GM12878 (cell line): ENCODE data around the gene FIZ1. TPM values are rescaled to one million over a fixed set of nuclear protein-coding genes. Genes with fewer than 3 reads are reported as not detected.

ENCODE experiments used
- ATAC-seq: fragments of 200-7000 bp; cut with Tn5 transposase; 3 replicates; pipeline ENCODE4 v1.9.1; 2020; ENCODE audit warnings: mild to moderate bottlenecking, moderate library complexity
- BruUV-seq: library from RNA; stranded (reverse); fragments of 400-500 nt; replicated peaks from 2 replicates; lab custom pipeline; 2021; lab: Mats Ljungman, UMichigan
- CTCF ChIA-PET: fragments of 300-600 bp; sonication (Branson Sonifier 250); formaldehyde crosslinking; extraction: SDS; loops from one replicate; lab custom pipeline; 2021; ENCODE audit warnings: inconsistent platforms; lab: Yijun Ruan, JAX
- POLR2A ChIA-PET: fragments of 350-600 bp; formaldehyde crosslinking; extraction: SDS; loops from one replicate; lab custom pipeline; 2021; ENCODE audit warnings: inconsistent platforms; lab: Charles Lee
- RAD21 ChIA-PET: fragments of 300-600 bp; sonication (Branson Sonifier 250); formaldehyde crosslinking; loops from one replicate; lab custom pipeline; 2023; ENCODE audit warnings: antibody characterized with exemption; ENCODE audit not compliant: unreplicated experiment; lab: Charles Lee
- SMC1A ChIA-PET: fragments of 300-600 bp; sonication (Branson Sonifier 250); formaldehyde crosslinking; loops from one replicate; lab custom pipeline; 2023; ENCODE audit not compliant: unreplicated experiment, uncharacterized antibody; lab: Charles Lee
- DNase-seq: peaks from one replicate; pipeline ENCODE4 v3.0.0-alpha.2; 2011; ENCODE audit warnings: low read depth, low spot score
- FAIRE-seq: peaks from 3 replicates; lab custom pipeline; 2011; peaks lifted over from hg19 to GRCh38; lab: Jason Lieb, UNC
- H2AFZ ChIP-seq: 2 replicates; pipeline ENCODE4 v1.6.0; 2011; ENCODE audit warnings: low read depth, low read length, control low read depth; ENCODE audit not compliant: control insufficient read depth
- H3K27ac ChIP-seq: 2 replicates; pipeline ENCODE4 v1.5.1; 2011; ENCODE audit warnings: control low read depth; ENCODE audit not compliant: control insufficient read depth, insufficient read depth
- H3K27me3 ChIP-seq, 2 experiments: replicated peaks in 1 of 2; 2 replicates each; pipeline versions ENCODE4 v1.6.0 to v1.6.1; 2011; ENCODE audit warnings: low read length in 1 of 2; ENCODE audit not compliant: control insufficient read depth in 2 of 2, insufficient read depth in 2 of 2
- H3K36me3 ChIP-seq, 2 experiments: 2 replicates each; pipeline ENCODE4 v1.5.1; 2011; ENCODE audit warnings: low read length in 1 of 2; ENCODE audit not compliant: control insufficient read depth in 2 of 2, insufficient read depth in 2 of 2
- H3K4me1 ChIP-seq: 2 replicates; pipeline ENCODE4 v1.6.1; 2011; ENCODE audit warnings: mild to moderate bottlenecking, low read length, moderate library complexity, mixed read lengths; ENCODE audit not compliant: control insufficient read depth, insufficient read depth
- H3K4me2 ChIP-seq: 2 replicates; pipeline ENCODE4 v1.6.0; 2011; ENCODE audit warnings: control low read depth; ENCODE audit not compliant: control insufficient read depth, insufficient read depth
- H3K4me3 ChIP-seq: fragments of 200-600 bp; sonication (generic); 2 replicates; pipeline ENCODE4 v1.5.1; 2016
- H3K79me2 ChIP-seq: 2 replicates; pipeline ENCODE4 v1.6.0; 2011; ENCODE audit warnings: low read length; ENCODE audit not compliant: control insufficient read depth, insufficient read depth
- H3K9ac ChIP-seq: 2 replicates; pipeline ENCODE4 v1.8.0; 2011; ENCODE audit warnings: low read length, control low read depth, mixed read lengths; ENCODE audit not compliant: control insufficient read depth, insufficient read depth
- H3K9me3 ChIP-seq: replicated peaks from 3 replicates; pipeline ENCODE4 v1.5.1; 2011; ENCODE audit warnings: mild to moderate bottlenecking, low read length; ENCODE audit not compliant: control insufficient read depth, insufficient read depth
- H4K20me1 ChIP-seq: 2 replicates; pipeline ENCODE4 v1.6.0; 2011; ENCODE audit not compliant: control insufficient read depth, insufficient read depth
- EZH2 ChIP-seq: IDR thresholded peaks from 2 replicates; pipeline ENCODE4 v1.6.1; 2012; ENCODE audit warnings: low read depth, mild to moderate bottlenecking, control low read depth, inconsistent platforms, low read length, borderline replicate concordance; ENCODE audit not compliant: control insufficient read depth
- WGBS: methylation state at CpG from one replicate; pipeline ENCODE4 v1.1.6; 2016; ENCODE audit warnings: low lambda C conversion rate; ENCODE audit not compliant: insufficient replicate concordance, insufficient coverage; ENCODE audit errors: missing lambda C conversion rate; 5-methylcytosine and 5-hydroxymethylcytosine counted together
- in situ Hi-C: fragments of 300-500 bp; cut with MboI; formaldehyde crosslinking; loops from 9 replicates; pipeline ENCODE4 v1.14.3; 2018; ENCODE audit warnings: mixed read lengths
- intact Hi-C: fragments of 100-400 bp; cut with micrococcal nuclease; formaldehyde crosslinking; loops from one replicate; pipeline ENCODE4 v1.14.2; 2022; ENCODE audit not compliant: unreplicated experiment
- polyA plus RNA-seq, 11 experiments: library from polyadenylated mRNA; depleted of rRNA in 4 of 11; unstranded in 6 of 11; stranded (reverse) in 5 of 11; fragments of >200 nt; fragmentation: Nextera tagmentation in 4 of 11; fragmentation: Illumina TruSeq in 1 of 11; extraction: Ambion mirVana in 4 of 11; extraction: Trizol in 1 of 11; gene quantifications; 1 replicate in 1 of 11; 2 replicates in 10 of 11; pipeline versions ENCODE4 v1.2.1 to v1.2.3, GENCODE V29; 2011 to 2016; ENCODE audit warnings: inconsistent platforms in 2 of 11, missing spikeins in 2 of 11, low read depth in 1 of 11
- total RNA-seq, 4 experiments: library from RNA; depleted of rRNA in 3 of 4; stranded (reverse); fragments of >200 nt in 3 of 4; fragmentation: Illumina TruSeq in 1 of 4; extraction: Trizol in 1 of 4; gene quantifications; 2 replicates each; pipeline versions ENCODE4 v1.2.1 to v1.2.3, GENCODE V29; 2013 to 2021
- TF ChIP-seq, protein P1 (sequence below): fragments of 450-650 bp; IDR thresholded peaks from 2 replicates; pipeline ENCODE4 v1.6.1; 2016; ENCODE audit warnings: mild to moderate bottlenecking
- TF ChIP-seq, protein P2 (sequence below): fragments of 150-350 bp; IDR thresholded peaks from 2 replicates; pipeline ENCODE4 v1.6.1; 2014; ENCODE audit warnings: mild to moderate bottlenecking, low read depth, low read length
- TF ChIP-seq, protein P3 (sequence below): fragments of 150-350 bp; IDR thresholded peaks from 2 replicates; pipeline ENCODE4 v1.6.1; 2016; ENCODE audit warnings: low read depth, low read length

FIZ1 gene
- total and polyA plus RNA-seq, 10 of the 15 experiments (the other 5 are each of a cell fraction or from before 2014, with no cell fraction given): 0.60 to 16.8 (median 4.2) TPM

DNA sequence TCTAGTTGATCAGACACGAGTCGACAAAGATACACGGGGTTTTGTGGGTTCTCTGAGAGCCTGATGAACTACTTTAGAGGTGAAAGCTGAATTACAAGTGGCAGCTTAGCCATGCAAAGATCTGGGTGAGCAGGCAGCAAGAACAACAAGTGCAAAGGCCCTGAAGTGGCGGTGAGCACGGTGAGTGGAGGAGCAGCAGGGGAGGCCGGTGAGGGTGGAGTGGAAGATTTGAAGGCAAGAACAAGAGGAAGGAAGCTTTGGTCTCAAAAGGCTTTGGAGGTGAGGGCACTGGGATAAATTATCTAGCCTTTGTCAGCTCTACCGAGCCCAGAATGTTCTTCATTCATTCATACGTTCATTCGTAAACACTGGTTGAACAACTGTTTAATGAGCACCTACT, 7.5 kb upstream of the FIZ1 start:
- POLR2A ChIA-PET: interaction anchor here (0.6 to 2.4 kb wide), 13 partner anchors 18 to 199 kb away, joined by 3 to 21 read pairs (median 4); partner anchors contain the start of genes UBE2S, ZNF580, ZNF628 and ZNF784
- peak overlapping the region; percentile 69 for H3K4me3 ChIP-seq
- no peaks in the 10 kb centered on the region for H3K27me3 ChIP-seq
- no peak overlapping the region for H2AFZ ChIP-seq
- intact Hi-C loops: loop anchor here (1.0 kb wide), 1 partner anchor 90 kb away; no protein-coding TSS in a partner anchor
- ATAC-seq: no peak
- H3K79me2 ChIP-seq: peaks cover 30% of the 10 kb centered on the region
- WGBS: 62% methylated on average over 9 of the region's 9 CpGs
- SMC1A ChIA-PET: interaction anchor here (0.8 to 2.2 kb wide), 12 partner anchors 8 to 103 kb away, joined by 3 to 10 read pairs (median 6); partner anchors contain the start of gene ZNF784
- H3K4me2 ChIP-seq: peak overlapping the region; percentile 86
- peak overlapping the region; percentile 77; the same call in 1 of the 2 replicates for H3K9ac ChIP-seq
- RAD21 ChIA-PET: interaction anchor here (0.7 to 3.3 kb wide), 9 partner anchors 18 to 327 kb away, joined by 3 to 29 read pairs (median 5); partner anchors contain the start of genes CCDC106, HSPBP1, ZNF628 and ZNF784
- peaks cover 2% of the 10 kb centered on the region; the same call in 1 of the 3 replicates for H3K9me3 ChIP-seq
- TF ChIP-seq, protein P1, sequence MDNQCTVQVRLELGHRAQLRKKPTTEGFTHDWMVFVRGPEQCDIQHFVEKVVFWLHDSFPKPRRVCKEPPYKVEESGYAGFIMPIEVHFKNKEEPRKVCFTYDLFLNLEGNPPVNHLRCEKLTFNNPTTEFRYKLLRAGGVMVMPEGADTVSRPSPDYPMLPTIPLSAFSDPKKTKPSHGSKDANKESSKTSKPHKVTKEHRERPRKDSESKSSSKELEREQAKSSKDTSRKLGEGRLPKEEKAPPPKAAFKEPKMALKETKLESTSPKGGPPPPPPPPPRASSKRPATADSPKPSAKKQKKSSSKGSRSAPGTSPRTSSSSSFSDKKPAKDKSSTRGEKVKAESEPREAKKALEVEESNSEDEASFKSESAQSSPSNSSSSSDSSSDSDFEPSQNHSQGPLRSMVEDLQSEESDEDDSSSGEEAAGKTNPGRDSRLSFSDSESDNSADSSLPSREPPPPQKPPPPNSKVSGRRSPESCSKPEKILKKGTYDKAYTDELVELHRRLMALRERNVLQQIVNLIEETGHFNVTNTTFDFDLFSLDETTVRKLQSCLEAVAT: peak; percentile 82
- TF ChIP-seq, protein P2, sequence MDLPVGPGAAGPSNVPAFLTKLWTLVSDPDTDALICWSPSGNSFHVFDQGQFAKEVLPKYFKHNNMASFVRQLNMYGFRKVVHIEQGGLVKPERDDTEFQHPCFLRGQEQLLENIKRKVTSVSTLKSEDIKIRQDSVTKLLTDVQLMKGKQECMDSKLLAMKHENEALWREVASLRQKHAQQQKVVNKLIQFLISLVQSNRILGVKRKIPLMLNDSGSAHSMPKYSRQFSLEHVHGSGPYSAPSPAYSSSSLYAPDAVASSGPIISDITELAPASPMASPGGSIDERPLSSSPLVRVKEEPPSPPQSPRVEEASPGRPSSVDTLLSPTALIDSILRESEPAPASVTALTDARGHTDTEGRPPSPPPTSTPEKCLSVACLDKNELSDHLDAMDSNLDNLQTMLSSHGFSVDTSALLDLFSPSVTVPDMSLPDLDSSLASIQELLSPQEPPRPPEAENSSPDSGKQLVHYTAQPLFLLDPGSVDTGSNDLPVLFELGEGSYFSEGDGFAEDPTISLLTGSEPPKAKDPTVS: no peak
- TF ChIP-seq, protein P3, sequence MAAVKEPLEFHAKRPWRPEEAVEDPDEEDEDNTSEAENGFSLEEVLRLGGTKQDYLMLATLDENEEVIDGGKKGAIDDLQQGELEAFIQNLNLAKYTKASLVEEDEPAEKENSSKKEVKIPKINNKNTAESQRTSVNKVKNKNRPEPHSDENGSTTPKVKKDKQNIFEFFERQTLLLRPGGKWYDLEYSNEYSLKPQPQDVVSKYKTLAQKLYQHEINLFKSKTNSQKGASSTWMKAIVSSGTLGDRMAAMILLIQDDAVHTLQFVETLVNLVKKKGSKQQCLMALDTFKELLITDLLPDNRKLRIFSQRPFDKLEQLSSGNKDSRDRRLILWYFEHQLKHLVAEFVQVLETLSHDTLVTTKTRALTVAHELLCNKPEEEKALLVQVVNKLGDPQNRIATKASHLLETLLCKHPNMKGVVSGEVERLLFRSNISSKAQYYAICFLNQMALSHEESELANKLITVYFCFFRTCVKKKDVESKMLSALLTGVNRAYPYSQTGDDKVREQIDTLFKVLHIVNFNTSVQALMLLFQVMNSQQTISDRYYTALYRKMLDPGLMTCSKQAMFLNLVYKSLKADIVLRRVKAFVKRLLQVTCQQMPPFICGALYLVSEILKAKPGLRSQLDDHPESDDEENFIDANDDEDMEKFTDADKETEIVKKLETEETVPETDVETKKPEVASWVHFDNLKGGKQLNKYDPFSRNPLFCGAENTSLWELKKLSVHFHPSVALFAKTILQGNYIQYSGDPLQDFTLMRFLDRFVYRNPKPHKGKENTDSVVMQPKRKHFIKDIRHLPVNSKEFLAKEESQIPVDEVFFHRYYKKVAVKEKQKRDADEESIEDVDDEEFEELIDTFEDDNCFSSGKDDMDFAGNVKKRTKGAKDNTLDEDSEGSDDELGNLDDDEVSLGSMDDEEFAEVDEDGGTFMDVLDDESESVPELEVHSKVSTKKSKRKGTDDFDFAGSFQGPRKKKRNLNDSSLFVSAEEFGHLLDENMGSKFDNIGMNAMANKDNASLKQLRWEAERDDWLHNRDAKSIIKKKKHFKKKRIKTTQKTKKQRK: no peak
- TF ChIP-seq EZH2: no peak
- H3K4me1 ChIP-seq: peaks cover 4% of the 10 kb centered on the region; the same call in 1 of the 2 replicates
- BruUV-seq: TSS peak; percentile 51
- FAIRE-seq: no peak
- in situ Hi-C loops: no loop called here
- H3K36me3 ChIP-seq: peaks cover 0 to 12% of the 10 kb centered on the region in 2 experiments
- CTCF ChIA-PET: interaction anchor here (0.6 to 4.6 kb wide), 21 partner anchors 12 to 267 kb away, joined by 3 to 76 read pairs (median 5); partner anchors contain the start of genes ISOC2, KMT5C, ZNF579 and ZNF784
- no peak for DNase-seq
- no peaks in the 10 kb centered on the region for H4K20me1 ChIP-seq
- 0 out of 2 replicates have a peak overlapping the region, but pooled peaks have one; percentile 90 for H3K27ac ChIP-seq
